HepG2 (cell line): ENCODE results near the gene DDX46. TPM values are rescaled to one million over a fixed set of nuclear protein-coding genes. Genes with fewer than 3 reads are reported as not detected.

ENCODE experiments used
- ATAC-seq: fragments of 200-7000 bp; cut with Tn5 transposase; 3 replicates; pipeline ENCODE4 v1.9.1; 2020; ENCODE audit warnings: mild to moderate bottlenecking, moderate library complexity
- BruUV-seq: library from RNA; stranded (reverse); fragments of 400-500 nt; replicated peaks from 2 replicates; lab custom pipeline; 2021; lab: Mats Ljungman, UMichigan
- CTCF ChIA-PET: fragments of 300-600 bp; formaldehyde crosslinking; extraction: SDS; loops from one replicate; lab custom pipeline; 2021; ENCODE audit warnings: low total read pairs, inconsistent platforms, low intra/inter-chr PET ratio; lab: Yijun Ruan, JAX
- POLR2A ChIA-PET: fragments of 350-600 bp; sonication (Branson Sonifier 250); formaldehyde crosslinking; loops from one replicate; lab custom pipeline; 2020; ENCODE audit warnings: antibody characterized with exemption, inconsistent platforms; lab: Yijun Ruan, JAX
- DNase-seq: peaks from one replicate; pipeline ENCODE4 v3.0.0-alpha.2; 2015; ENCODE audit warnings: low spot score
- FAIRE-seq: peaks from 3 replicates; lab custom pipeline; 2011; peaks lifted over from hg19 to GRCh38; lab: Jason Lieb, UNC
- H2AFZ ChIP-seq: one replicate; pipeline ENCODE4 v1.6.1; 2011; ENCODE audit warnings: low read length, inconsistent platforms
- H3K27ac ChIP-seq: fragments of 300-600 bp; 3 replicates; pipeline ENCODE4 v1.8.0; 2011; ENCODE audit warnings: mixed run types, mild to moderate bottlenecking, mixed read lengths, low read length, inconsistent platforms; ENCODE audit not compliant: insufficient read depth; ENCODE audit errors: extremely low read length
- H3K27me3 ChIP-seq, 2 experiments: fragments of 200-600 bp in 1 of 2; 2 replicates in 1 of 2; 3 replicates in 1 of 2; pipeline versions ENCODE4 v1.6.0 to v1.8.0; 2011; ENCODE audit warnings: low read length in 2 of 2, mild to moderate bottlenecking in 2 of 2, moderate library complexity in 2 of 2, inconsistent platforms in 1 of 2; ENCODE audit not compliant: insufficient read depth in 2 of 2, control insufficient read depth in 1 of 2
- H3K36me3 ChIP-seq, 2 experiments: fragments of 200-600 bp in 1 of 2; replicated peaks in 1 of 2; 2 replicates in 1 of 2; 3 replicates in 1 of 2; pipeline versions ENCODE4 v1.5.1 to v1.8.0; 2011; ENCODE audit warnings: low read length in 2 of 2, inconsistent platforms in 1 of 2; ENCODE audit not compliant: insufficient read depth in 2 of 2, control insufficient read depth in 1 of 2
- H3K4me1 ChIP-seq: 2 replicates; pipeline ENCODE4 v1.5.1; 2012; ENCODE audit warnings: low read length, inconsistent platforms; ENCODE audit not compliant: insufficient read depth
- H3K4me2 ChIP-seq: 2 replicates; pipeline ENCODE4 v1.6.0; 2011; ENCODE audit warnings: low read depth, low read length, inconsistent platforms
- H3K4me3 ChIP-seq, 3 experiments: fragments of 200-600 bp in 1 of 3; sonication (generic), shearing (Covaris generic) in 1 of 3; replicated peaks in 1 of 3; 2 replicates each; pipeline ENCODE4 v1.5.1; 2011 to 2016; ENCODE audit warnings: low read length in 3 of 3, inconsistent platforms in 2 of 3, low read depth in 2 of 3, mild to moderate bottlenecking in 2 of 3, control low read depth in 1 of 3, mixed read lengths in 1 of 3; ENCODE audit not compliant: insufficient read depth in 1 of 3
- H3K79me2 ChIP-seq: one replicate; pipeline ENCODE4 v1.6.1; 2011; ENCODE audit warnings: low read length, inconsistent platforms; ENCODE audit not compliant: insufficient read depth
- H3K9ac ChIP-seq: 2 replicates; pipeline ENCODE4 v1.6.0; 2011; ENCODE audit warnings: mild to moderate bottlenecking, low read depth, low read length, inconsistent platforms; ENCODE audit not compliant: insufficient read depth
- H3K9me3 ChIP-seq: 2 replicates; pipeline ENCODE4 v1.5.1; 2012; ENCODE audit warnings: mild to moderate bottlenecking, low read length
- H4K20me1 ChIP-seq: 2 replicates; pipeline ENCODE4 v1.6.0; 2011; ENCODE audit warnings: inconsistent platforms, mild to moderate bottlenecking, low read length, moderate library complexity; ENCODE audit not compliant: insufficient read depth
- ARNT2 ChIP-seq: sonication (generic); formaldehyde crosslinking; IDR thresholded peaks from 2 replicates; pipeline ENCODE4 v1.8.0; 2022; ENCODE audit warnings: mild to moderate bottlenecking, low read depth, missing genetic modification reagents, moderate library complexity
- CHD2 ChIP-seq: IDR thresholded peaks from 2 replicates; pipeline ENCODE4 v1.6.1; 2011; ENCODE audit warnings: low read depth, low read length, improper control_type of control experiment
- FOXP1 ChIP-seq, 2 experiments: fragments of 450-650 bp in 1 of 2; IDR thresholded peaks; 2 replicates each; pipeline ENCODE4 v1.6.1; 2017 to 2018; ENCODE audit warnings: antibody characterized with exemption in 1 of 2
- GATAD2A ChIP-seq: IDR thresholded peaks from 2 replicates; pipeline ENCODE4 v1.6.1; 2016
- KDM1A ChIP-seq: IDR thresholded peaks from 2 replicates; pipeline ENCODE4 v1.6.1; 2016; ENCODE audit warnings: missing compliant biosample characterization
- MBD4 ChIP-seq: IDR thresholded peaks from 2 replicates; pipeline ENCODE4 v1.6.1; 2012; ENCODE audit warnings: low read length, inconsistent platforms, borderline replicate concordance
- PHF21A ChIP-seq: sonication (generic); formaldehyde crosslinking; IDR thresholded peaks from 2 replicates; pipeline ENCODE4 v1.5.0; 2020; ENCODE audit warnings: mild to moderate bottlenecking, missing genetic modification reagents
- SETDB1 ChIP-seq: sonication (generic); formaldehyde crosslinking; IDR thresholded peaks from 2 replicates; pipeline ENCODE4 v1.5.1; 2020; ENCODE audit warnings: missing genetic modification reagents, mild to moderate bottlenecking, borderline replicate concordance
- SP2 ChIP-seq: sonication (generic); formaldehyde crosslinking; IDR thresholded peaks from 2 replicates; pipeline ENCODE4 v1.5.1; 2020; ENCODE audit warnings: mild to moderate bottlenecking, missing genetic modification reagents
- TEF ChIP-seq: sonication (generic); formaldehyde crosslinking; IDR thresholded peaks from 2 replicates; pipeline ENCODE4 v1.5.0; 2020; ENCODE audit warnings: missing genetic modification reagents
- ZBTB26 ChIP-seq: IDR thresholded peaks from 2 replicates; pipeline ENCODE4 v1.6.1; 2016; ENCODE audit warnings: missing compliant biosample characterization, missing genetic modification reagents, borderline replicate concordance
- ZNF446 ChIP-seq: sonication (generic); formaldehyde crosslinking; IDR thresholded peaks from 2 replicates; pipeline ENCODE4 v1.5.0; 2020; ENCODE audit warnings: mild to moderate bottlenecking, missing genetic modification reagents
- ZNF792 ChIP-seq: IDR thresholded peaks from 2 replicates; pipeline ENCODE4 v1.6.1; 2016
- ZSCAN29 ChIP-seq: sonication (generic); formaldehyde crosslinking; conservative IDR thresholded peaks from 2 replicates; pipeline ENCODE4 v1.4.0; 2020; ENCODE audit warnings: mild to moderate bottlenecking, missing genetic modification reagents
- WGBS: methylation state at CpG from one replicate; pipeline ENCODE4 v1.1.6; 2017; ENCODE audit warnings: low lambda C conversion rate; 5-methylcytosine and 5-hydroxymethylcytosine counted together
- in situ Hi-C: cut with HindIII; loops from 2 replicates; pipeline ENCODE4 v1.10.0; 2017; ENCODE audit warnings: low pct_unique_long_range_greater_than_20kb; ENCODE audit not compliant: extremely low pct_ligation_motif_present
- intact Hi-C: fragments of 100-400 bp; cut with micrococcal nuclease; formaldehyde crosslinking; loops from one replicate; pipeline ENCODE4 v1.10.0; 2022; ENCODE audit not compliant: unreplicated experiment
- polyA plus RNA-seq, 8 experiments: library from polyadenylated mRNA; depleted of rRNA in 3 of 8; stranded (reverse) in 7 of 8; unstranded in 1 of 8; fragments of >200 nt; fragmentation: Illumina TruSeq in 4 of 8; extraction: Trizol in 4 of 8; gene quantifications; 2 replicates each; pipeline versions ENCODE4 v1.2.1 to v1.2.3, GENCODE V29; 2011 to 2016; ENCODE audit warnings: low read depth in 4 of 8, missing spikeins in 1 of 8, mixed read lengths in 1 of 8; ENCODE audit not compliant: insufficient read depth in 1 of 8
- total RNA-seq, 5 experiments: library from RNA; depleted of rRNA; stranded (reverse); fragments of >200 nt; fragmentation: Illumina TruSeq; extraction: Trizol; gene quantifications; 2 replicates each; pipeline ENCODE4 v1.2.3, GENCODE V29; 2016; ENCODE audit warnings: low read depth in 1 of 5
- TF ChIP-seq, protein P1 (sequence below): sonication (generic); formaldehyde crosslinking; IDR thresholded peaks from 2 replicates; pipeline ENCODE4 v1.5.0; 2020; ENCODE audit warnings: mild to moderate bottlenecking, missing genetic modification reagents, moderate library complexity
- TF ChIP-seq, protein P2 (sequence below): sonication (generic); formaldehyde crosslinking; IDR thresholded peaks from 2 replicates; pipeline ENCODE4 v1.5.0; 2020; ENCODE audit warnings: mild to moderate bottlenecking, missing genetic modification reagents
- TF ChIP-seq, protein P3 (sequence below): sonication (generic); formaldehyde crosslinking; IDR thresholded peaks from 2 replicates; pipeline ENCODE4 v1.4.0; 2020; ENCODE audit warnings: mild to moderate bottlenecking, missing genetic modification reagents

Gene DDX46
- total and polyA plus RNA-seq, 2 of the 13 experiments (the other 11 are each of a cell fraction or from before 2014, with no cell fraction given), result 27.3 to 59.3 TPM

GRCh38 chr5:134758176-134758503 lies 439 bp upstream of the DDX46 start:
- intact Hi-C loops, result no loop called here
- POLR2A ChIA-PET, result interaction anchor here (0.5 to 3.4 kb wide), 12 partner anchors 9 to 147 kb away, joined by 3 to 18 read pairs (median 4); partner anchors contain the start of genes C5orf24, CAMLG and PCBD2
- FAIRE-seq, result no peak
- TF ChIP-seq, protein P1, sequence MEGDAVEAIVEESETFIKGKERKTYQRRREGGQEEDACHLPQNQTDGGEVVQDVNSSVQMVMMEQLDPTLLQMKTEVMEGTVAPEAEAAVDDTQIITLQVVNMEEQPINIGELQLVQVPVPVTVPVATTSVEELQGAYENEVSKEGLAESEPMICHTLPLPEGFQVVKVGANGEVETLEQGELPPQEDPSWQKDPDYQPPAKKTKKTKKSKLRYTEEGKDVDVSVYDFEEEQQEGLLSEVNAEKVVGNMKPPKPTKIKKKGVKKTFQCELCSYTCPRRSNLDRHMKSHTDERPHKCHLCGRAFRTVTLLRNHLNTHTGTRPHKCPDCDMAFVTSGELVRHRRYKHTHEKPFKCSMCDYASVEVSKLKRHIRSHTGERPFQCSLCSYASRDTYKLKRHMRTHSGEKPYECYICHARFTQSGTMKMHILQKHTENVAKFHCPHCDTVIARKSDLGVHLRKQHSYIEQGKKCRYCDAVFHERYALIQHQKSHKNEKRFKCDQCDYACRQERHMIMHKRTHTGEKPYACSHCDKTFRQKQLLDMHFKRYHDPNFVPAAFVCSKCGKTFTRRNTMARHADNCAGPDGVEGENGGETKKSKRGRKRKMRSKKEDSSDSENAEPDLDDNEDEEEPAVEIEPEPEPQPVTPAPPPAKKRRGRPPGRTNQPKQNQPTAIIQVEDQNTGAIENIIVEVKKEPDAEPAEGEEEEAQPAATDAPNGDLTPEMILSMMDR (CRISPR knock-in tag), result no peak
- TF ChIP-seq TEF (no peak), ZNF446 (CRISPR knock-in tag) (no peak), ZBTB26 (CRISPR knock-in tag) (no peak), MBD4 (no peak), ZNF792 (CRISPR knock-in tag) (no peak), SP2 (CRISPR knock-in tag) (no peak), SETDB1 (CRISPR knock-in tag) (0 out of 2 replicates have a peak, but pooled peaks have one; percentile 1), KDM1A (CRISPR knock-in tag) (no peak), ZSCAN29 (CRISPR knock-in tag) (no peak; the same call in 1 of the 2 replicates), CHD2 (no peak), ARNT2 (no peak), PHF21A (CRISPR knock-in tag) (0 out of 2 replicates have a peak, but pooled peaks have one; percentile 34), GATAD2A (no peak), FOXP1 (IDR thresholded peaks at IDR 0.05) (no peak), FOXP1 (CRISPR knock-in tag; IDR thresholded peaks at IDR 0.05) (no peak)
- TF ChIP-seq, protein P2, sequence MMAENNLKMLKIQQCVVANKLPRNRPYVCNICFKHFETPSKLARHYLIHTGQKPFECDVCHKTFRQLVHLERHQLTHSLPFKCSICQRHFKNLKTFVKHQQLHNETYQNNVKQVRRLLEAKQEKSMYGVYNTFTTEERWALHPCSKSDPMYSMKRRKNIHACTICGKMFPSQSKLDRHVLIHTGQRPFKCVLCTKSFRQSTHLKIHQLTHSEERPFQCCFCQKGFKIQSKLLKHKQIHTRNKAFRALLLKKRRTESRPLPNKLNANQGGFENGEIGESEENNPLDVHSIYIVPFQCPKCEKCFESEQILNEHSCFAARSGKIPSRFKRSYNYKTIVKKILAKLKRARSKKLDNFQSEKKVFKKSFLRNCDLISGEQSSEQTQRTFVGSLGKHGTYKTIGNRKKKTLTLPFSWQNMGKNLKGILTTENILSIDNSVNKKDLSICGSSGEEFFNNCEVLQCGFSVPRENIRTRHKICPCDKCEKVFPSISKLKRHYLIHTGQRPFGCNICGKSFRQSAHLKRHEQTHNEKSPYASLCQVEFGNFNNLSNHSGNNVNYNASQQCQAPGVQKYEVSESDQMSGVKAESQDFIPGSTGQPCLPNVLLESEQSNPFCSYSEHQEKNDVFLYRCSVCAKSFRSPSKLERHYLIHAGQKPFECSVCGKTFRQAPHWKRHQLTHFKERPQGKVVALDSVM, result peak; percentile 62; the same call in 1 of the 2 replicates
- TF ChIP-seq, protein P3, sequence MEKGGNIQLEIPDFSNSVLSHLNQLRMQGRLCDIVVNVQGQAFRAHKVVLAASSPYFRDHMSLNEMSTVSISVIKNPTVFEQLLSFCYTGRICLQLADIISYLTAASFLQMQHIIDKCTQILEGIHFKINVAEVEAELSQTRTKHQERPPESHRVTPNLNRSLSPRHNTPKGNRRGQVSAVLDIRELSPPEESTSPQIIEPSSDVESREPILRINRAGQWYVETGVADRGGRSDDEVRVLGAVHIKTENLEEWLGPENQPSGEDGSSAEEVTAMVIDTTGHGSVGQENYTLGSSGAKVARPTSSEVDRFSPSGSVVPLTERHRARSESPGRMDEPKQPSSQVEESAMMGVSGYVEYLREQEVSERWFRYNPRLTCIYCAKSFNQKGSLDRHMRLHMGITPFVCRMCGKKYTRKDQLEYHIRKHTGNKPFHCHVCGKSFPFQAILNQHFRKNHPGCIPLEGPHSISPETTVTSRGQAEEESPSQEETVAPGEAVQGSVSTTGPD (CRISPR knock-in tag), result no peak

More at GRCh38 chr5:134758176-134758503, 439 bp upstream of the DDX46 start:
- DNase-seq (no peak), ATAC-seq (peak; percentile 67)
- Histone ChIP-seq H3K4me3 (peak overlapping the region; percentile 54 to 93 (median 76); a peak in 5 of 6 replicates), H3K4me2 (peak overlapping the region; percentile 84), H3K36me3 (peaks cover 0 to under 1% of the 10 kb centered on the region in 2 experiments; a peak in 3 of 5 replicates), H2AFZ (peak overlapping the region; percentile 60), H4K20me1 (peaks cover 4% of the 10 kb centered on the region), H3K27ac (no peak overlapping the region), H3K9me3 (no peaks in the 10 kb centered on the region), H3K4me1 (peaks cover 30% of the 10 kb centered on the region), H3K9ac (peak overlapping the region; percentile 42), H3K27me3 (no peaks in the 10 kb centered on the region; a peak in 1 of 5 replicates), H3K79me2 (peaks cover 44% of the 10 kb centered on the region)
- WGBS, result 10% methylated on average over 9 of the region's 9 CpGs
- in situ Hi-C loops, result no loop called here
- no TSS peak for BruUV-seq
- CTCF ChIA-PET, result interaction anchor here (0.7 kb wide), 1 partner anchor 20 kb away, joined by 3 read pairs; the partner anchor contains the start of gene CAMLG
